Glomerular visceral epithelial cell (primary cell): ENCODE results near the gene TRIP11.

Experiments
- DNase-seq: peaks from one replicate; pipeline ENCODE4 v3.0.0-alpha.2; 2016; ENCODE audit errors: extremely low spot score

The TRIP11 gene

GRCh38 chr14:91919814-91920213 lies 120.0 kb downstream of the TRIP11 start:
- no peak for DNase-seq

GRCh38 chr14:91918186-91918883 lies 121.5 kb downstream of the TRIP11 start:
- no peak for DNase-seq
